UCSD-AML1 (cell line): ENCODE results near the gene SSBP2.
"Not testable (repeated sequence)": the region's sequence is repeated elsewhere in the genome, so short reads cannot be mapped to it uniquely, and the experiment has no call there.

ENCODE experiments used
- DNase-seq: peaks from one replicate; lab custom pipeline; 2025; ENCODE audit not compliant: unreplicated experiment; lab: John Stamatoyannopoulos, UW

SSBP2 gene

DNA sequence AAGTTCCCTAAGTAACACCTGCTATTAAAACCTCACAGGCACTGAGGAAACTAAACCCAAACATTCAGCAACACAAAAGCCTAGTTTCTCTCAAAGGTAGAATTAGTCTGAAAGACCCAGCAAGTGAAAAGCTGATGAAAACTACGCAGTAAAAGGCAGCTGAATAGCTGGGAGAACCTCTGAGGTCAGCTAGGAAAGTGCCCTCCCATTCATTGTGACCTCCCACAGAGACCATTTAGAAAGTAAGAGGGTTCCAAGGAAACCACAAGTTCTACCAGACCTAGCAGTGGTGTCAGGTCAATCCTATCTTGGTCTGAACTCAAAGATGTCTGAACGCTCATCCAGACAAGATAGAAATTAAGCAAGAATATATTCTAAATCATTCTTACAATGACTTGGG lies 144.7 kb downstream of the SSBP2 start:
- DNase-seq: no peak

DNA sequence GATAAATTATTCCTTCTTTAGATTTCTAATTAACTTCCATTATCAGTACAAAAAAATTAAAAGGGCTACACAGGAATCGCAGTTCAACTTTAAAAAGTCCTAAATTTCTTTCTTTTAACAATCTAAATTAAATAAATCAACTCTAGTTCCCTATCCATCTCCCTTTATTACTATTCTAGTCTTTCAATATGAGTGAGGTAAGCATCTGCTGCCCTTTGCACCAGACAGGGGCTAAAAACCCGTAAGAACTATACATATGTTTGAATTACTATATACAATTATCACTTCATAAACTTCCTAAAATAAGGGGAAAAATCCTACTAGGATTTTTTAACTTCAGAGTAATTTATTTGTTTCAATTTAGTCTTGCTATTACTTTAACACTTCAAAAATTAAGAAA lies 145.6 kb downstream of the SSBP2 start:
- DNase-seq: no peak

DNA sequence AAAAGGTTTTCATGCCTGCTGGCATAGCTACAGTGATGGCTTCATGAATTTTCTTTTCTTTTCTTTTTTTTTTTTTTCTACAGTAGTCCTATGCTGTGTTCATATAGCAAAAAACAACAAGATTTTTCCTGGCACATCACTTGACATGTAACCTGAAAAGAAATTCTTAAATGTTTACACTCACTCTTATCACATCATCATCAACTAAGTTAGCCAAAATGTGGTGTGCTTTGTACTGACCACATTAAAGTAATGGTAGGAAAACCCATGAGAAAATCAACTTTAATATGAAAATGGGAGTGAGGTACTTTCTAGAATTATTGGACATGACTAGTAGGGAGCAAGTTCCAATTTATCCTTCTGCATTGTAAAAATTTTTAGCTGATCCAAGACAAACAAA lies 146.7 kb downstream of the SSBP2 start:
- no peak for DNase-seq

DNA sequence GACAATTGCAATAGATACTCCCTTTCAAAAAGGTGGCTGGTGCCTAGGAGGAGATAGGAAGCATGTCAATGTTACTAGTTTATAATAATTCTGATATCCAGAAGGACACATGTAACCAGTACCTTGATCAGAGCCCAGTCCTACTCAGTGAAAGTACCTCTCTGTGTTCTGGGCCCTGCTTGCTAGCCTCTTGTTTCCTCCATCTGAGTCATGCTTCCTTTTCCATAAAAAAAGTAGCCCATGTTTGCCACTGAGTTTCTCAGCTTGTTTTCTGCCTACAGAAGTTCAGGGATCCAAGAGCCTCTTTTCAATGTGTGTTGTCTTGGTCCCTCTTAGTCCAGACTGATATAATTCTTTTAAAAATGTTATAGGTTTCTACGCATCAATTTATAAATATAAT lies 149.0 kb downstream of the SSBP2 start:
- no peak for DNase-seq

DNA sequence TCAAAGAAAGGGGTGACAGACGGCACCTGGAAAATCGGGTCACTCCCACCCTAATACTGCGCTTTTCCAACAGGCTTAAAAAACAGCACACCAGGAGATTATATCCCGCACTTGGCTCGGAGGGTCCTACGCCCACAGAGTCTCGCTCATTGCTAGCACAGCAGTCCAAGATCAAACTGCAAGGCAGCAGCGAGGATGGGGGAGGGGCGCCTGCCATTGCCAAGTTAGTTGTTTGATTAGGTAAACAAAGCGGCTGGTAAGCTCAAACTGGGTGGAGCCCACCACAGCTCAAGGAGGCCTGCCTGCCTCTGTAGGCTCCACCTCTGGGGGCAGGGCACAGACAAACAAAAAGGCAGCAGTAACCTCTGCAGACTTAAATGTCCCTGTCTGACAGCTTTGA lies 158.8 kb downstream of the SSBP2 start:
- DNase-seq: not testable (repeated sequence)

DNA sequence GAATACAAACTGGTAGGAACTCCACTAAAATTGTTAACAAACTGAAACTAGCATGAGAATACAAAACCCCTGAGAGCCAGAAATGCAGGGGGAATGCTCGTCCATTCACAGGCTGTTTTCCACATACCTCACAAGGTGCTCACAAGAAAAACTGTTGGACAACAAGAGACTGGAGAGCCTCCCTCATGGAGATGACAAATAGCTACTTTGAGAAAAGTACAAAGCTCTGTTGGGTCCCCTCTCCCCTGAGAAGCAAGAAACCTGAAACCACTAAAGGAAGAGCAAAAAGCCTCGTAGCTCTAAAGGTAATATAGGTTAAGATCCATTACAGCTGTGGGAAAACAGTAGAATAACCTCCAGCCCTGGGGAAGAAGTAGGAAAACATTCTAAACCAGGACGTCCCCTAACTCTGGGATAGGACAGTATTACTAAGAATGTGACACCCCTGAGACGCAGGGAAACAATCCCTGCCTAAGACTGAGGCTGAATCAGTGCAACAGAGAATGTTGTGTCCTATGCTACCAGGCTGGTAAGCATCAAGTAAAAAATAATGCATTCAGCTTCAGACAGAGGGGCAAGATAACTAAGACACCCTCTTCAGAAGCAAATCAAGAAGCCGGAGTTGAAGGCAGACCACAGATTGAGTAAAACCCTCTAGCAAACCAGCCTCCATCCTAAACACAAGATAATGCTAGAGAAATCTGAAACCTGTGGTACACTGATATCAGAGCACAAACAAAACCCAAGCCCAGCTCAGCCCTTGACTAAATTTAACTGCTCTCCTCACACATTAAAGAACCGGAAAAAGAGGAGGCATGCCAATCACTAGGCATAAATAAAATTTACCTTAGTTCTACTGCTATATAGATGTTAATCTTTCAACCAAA lies 160.2 kb downstream of the SSBP2 start:
- DNase-seq: no peak

DNA sequence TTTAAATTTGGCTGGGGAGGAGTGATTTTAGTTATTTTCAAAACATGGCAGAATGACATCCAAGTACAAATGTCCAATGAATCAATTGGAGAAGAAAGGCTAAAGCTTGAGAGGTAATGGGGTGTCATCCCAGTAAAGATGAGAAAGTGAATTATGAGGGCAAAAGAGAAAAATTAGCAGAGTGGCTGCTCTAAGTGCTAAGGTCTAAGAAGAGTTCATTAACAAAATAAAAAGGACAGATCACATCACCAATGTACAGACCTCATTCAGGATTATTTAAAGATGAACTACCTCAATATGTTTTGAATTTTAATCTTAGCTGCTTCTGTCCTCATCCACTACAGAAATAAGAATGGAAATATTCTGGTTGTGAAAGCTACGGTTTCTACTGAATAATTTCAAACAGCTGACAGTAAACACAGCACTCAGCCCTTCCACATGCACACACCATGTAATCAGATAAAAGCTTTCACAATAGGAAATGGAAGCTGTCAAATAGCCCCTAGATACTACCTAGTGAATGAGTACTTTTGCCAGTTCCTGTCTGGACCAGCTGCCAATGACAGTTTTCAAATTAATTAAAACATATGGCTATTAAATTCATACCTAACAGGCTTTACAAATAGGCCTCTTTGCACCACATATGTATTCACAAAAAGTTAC lies 171.5 kb downstream of the SSBP2 start:
- DNase-seq: no peak

DNA sequence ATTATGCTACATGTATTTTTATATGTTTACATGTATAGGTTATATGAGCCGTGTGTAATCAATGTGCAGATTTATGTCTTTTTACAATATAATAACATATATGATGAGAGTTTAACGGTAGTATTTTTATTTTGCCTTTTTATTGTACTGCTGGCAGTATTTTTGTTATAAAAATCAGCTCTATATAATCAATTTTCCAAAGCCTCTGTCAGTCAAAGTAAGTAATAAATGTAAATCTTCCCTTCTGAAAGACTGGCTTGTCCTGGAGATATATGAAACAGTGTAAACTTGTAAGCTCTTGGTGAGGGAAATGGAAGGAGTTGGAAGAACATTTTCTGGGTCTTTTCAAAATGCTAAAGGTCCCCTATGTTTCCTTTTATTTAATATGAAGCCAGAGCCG lies 173.8 kb downstream of the SSBP2 start:
- DNase-seq: no peak

DNA sequence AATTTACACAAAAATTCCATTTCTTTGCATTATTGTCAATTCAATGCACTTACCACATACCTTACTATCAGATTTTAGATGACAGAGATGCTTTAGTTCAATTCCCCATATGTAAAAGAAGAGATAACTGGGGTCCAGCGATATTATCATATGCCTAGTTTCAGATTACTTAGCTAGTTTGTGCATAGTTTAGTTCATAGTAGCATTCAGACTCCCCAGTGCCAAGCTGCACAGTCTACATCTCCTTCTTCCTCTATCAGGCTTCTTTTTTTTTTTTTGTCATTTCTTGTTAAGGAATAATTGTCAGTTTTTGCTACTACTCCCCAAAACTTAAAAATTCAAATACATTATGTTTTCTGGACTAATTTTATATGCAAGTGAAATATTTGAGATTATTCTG lies 175.0 kb downstream of the SSBP2 start:
- DNase-seq: no peak

DNA sequence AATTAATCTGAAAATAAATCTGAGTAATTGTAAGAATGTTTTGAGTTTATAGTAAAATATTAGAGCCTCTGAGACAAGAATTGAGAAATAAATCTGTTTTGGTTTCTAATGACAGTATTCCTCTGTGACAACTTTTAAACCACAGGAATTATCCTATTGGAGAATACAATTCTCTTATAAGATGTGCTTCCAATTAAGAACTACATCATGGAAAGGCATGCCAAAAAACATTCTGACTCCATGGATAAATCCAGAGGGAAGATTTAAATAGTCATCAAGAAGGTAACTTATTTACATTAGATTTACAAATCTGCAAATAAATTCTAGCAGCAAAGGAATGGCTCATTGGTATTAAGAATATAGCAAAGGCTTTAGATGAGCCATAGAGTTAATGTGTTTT lies 178.7 kb downstream of the SSBP2 start:
- no peak for DNase-seq

DNA sequence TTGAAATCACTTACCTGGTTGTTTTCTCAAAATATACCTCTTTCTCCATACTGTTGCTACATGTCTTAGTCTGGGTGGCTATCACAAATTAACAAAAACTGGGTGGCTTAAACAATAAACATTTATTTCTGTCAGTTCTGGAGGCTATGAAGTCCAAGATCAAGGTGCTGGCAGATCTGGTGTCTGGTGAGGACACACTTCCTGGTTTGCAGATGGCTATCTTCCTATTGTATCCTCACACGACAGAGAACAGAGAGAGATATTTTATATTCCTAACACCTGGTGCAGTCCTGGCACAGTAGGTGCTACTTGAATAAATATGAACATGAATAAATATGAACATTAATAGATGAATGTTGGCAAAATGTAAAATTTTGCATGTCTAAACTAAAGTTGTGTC lies 192.7 kb downstream of the SSBP2 start:
- no peak for DNase-seq

DNA sequence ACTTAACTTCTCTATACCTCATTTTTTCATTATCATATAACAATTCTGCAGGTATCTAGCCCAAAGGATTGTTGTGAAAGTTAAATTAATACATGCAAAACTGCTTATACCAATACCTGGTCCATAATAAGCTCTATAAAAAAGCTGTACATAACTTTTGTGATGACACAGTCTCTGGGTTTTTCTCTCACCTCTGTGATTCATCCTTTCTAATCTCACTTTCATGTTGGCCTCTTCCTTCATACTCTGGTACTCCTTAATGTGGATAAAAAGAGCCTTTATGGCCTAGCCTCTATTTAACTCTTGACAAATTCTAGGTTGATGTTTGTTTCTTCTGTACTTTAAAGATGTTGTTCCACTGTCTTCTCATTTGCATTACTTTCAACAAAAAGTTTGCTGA lies 194.1 kb downstream of the SSBP2 start:
- DNase-seq: no peak

DNA sequence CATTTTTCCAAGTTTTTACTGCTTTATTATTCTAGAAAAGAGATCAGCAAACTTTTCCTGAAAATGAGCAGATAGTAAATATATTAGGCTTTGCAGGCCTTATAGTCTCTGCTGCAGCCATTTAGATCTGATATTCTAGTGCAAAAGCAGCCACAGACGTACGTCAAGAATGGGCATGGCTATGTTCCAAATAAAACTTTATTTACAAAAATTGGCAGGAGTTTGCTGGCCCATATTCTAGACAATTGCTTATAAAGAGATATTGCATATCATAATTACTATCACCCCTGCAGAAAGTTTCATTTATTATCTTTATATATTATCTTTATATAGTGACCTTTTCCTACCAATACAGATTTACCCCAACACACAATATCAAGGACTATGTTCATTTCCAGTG lies 195.0 kb downstream of the SSBP2 start:
- DNase-seq: no peak

DNA sequence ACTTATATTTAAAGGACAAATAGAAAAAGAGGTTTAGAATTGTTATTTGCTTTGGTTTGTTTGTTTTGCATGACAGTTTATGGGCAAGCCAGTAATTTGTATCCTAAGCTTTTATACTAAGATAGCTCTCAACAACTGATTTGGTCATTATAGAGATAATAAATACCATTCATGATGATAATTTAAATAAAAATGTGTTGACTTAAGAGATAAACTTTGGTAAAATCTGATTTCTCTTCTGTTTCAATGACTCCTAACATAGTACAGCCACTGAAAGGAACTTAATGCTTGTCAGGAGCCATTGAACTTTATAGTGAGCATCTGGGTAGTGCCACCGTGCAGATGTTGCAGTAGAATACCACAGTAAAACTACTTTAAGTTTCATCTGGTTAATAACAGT lies 196.2 kb downstream of the SSBP2 start:
- DNase-seq: no peak

DNA sequence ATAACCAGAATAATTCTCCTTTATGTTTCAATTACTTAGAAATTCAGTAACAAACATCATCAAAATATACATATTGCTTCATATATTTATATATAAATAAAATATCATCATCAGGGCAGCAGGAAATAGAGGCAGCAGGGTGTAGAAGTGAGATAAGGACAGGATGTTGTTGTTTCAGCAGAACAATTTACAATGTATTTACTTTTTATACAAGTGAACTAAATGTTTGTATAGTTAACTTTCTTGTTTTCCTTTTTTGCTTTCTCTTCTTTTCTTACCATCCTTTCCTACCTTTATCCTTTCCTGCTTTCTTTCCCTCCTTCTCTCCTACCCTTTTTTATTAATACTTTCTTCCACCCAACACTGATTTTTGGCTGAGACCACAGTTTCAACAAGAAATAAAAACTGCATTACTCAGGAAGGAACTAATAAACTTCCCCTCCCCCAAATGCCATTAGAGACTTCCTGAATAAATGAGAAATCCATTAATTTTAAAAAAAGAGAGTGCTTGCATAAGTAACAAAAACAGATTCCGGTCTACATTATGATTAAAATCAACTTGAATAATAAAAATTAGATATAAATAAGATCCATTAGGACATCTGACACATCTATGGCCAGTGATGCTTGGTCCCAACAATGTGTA lies 197.2 kb downstream of the SSBP2 start:
- no peak for DNase-seq

DNA sequence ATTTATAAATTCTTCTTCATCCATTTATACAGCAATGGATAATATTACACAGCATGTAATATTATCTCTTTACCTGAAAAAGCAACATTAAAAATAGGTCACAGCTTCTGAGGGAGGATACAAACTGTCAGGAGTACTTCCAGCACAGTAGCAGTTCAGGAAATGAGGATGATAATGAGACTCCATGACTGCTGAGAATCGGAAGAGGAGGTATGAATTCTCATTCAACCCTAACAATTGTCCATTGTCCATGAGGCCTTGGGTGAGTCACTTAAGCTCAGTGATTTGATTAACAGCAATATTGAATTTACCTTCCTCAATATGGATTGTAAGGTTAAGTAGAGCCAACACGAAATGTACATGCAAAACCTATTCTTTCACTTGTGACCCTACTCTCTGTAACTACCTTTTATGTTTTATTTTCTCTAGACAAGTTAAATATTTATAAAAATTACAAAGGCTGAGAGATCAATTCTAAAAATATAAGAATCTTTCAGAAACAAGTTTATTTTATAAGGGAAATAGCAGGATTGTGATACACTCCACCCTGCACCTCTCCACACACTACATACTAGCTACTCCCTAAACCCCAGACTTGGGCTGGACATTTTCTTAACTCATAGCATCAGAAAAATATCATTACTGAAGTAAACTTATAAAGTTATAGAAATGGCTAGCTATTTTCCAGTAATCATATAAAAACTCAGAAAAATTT lies 197.9 kb downstream of the SSBP2 start:
- no peak for DNase-seq

DNA sequence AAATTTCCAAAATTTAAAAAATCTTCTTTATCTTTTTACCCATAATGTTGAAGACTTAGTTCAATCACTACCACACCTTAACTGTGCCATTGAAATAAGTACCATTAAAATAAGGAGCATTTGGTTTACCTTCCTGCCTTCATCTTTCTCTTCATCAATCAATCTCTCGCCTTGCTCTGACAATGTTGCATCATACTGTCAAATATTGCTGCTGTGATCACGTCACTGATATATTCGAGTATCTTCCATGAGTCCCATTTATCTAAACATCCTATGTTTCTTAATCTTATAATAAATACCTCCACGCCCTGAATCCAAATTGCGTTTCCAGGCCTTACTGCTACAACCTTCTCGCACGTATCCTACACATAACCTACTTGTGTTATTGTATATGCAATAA lies 201.8 kb downstream of the SSBP2 start:
- no peak for DNase-seq

DNA sequence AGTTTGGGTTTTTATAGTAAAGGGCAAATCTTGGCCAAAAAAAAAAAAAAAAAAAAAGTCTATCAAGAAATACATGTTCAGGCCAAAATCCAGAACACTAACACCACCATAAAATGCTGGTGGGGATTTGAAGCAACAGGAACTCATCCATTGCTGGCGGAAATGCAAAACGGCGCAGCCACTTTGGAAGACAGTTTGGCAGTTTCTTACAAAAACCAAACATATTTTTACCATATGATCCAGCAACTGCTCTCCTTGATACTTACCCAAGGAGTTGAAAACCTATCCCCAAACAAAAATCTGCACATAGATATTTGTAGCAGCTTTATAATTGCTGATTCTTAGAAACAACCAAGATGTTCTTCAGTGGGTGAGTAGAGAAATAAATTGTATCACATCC lies 203.9 kb downstream of the SSBP2 start:
- no peak for DNase-seq

DNA sequence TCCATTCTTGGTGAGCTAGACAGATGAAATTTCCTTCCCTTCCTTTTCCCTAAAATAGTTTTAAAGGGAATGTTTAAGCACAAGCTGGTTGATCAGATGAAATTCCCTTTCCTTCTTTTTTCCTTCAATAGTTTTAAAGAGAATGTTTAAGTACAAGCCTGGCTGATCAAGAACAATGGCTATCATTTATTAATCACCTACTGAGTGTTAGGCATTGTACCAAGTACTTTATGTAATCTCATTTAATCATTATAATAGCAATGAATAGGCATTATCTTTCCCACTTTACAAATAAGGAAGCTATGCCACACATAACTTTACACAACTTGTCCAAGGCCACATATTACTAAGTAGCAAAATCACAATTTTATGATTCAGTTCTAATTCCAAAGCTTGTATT lies 205.0 kb downstream of the SSBP2 start:
- no peak for DNase-seq

DNA sequence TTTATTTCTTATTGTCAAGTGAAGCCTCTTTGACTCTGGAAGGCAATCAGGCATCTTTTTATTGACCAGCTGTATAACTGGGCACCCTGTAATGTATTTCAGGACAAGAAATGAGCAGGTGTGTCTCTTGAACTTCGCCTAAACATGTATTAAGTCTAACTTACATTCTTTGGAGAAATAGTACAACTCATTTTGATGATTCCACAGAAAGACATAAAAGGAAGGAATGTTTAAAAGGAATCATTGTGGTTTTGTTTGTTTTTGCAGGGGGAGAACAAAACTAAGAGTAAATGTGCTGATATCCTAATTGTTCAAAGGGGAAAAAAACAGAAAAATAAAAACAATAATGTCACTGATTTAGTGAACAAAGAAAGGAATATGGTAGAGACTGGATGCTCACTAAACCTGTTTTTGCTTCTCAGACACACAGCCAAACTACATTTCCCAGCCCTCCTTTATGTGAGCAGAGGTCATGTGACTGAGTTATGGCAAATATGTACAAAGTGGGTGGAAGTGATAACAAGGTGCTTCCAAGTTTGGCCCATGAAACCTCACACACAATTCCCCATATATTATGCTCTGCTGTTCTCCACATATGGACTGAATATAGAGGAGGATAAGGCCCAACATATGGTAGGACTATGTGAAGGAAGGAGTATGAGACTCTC lies 206.4 kb downstream of the SSBP2 start:
- no peak for DNase-seq

DNA sequence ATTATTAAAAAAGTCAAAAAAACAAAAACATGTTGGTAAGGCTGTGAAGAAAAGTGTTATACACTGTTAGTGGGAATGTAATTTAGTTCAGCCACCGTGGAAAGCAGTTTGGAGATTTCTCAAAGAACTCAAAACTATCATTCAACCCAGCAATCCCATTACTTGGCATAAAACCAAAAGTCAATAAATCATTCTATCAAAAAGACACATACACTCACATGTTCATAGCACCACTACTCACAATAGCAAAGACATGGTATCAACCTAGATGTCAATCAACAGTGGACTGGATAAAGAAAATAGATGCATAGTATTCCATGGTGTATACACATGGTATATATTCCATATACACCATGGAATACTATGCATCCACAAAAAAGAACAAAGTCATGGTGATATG lies 208.7 kb downstream of the SSBP2 start:
- DNase-seq: no peak
